NCI-H1694 treated with DMSO at 0.1 percent for 48 hours (cell line): ENCODE results near the gene GPR119.
A peak's percentile ranks its signal among the peaks of the same experiment; 100 is the strongest.
"Not testable (repeated sequence)": the region's sequence is repeated elsewhere in the genome, so short reads cannot be mapped to it uniquely, and the experiment has no call there.

Experiments used
- DNase-seq: peaks from one replicate; lab custom pipeline; 2025; lab: John Stamatoyannopoulos, UW

The GPR119 gene

GRCh38 chrX:130385520-130385919 is at the start of gene GPR119:
Gene GPR119, minus strand, starts transcription at chrX:130385674. Its CDS starts 227 bp downstream, at chrX:130385447.
- no peak for DNase-seq

- DNase-seq: not testable (repeated sequence)
These were observed 43.8 kb upstream of the GPR119 start for GRCh38 chrX:130429236-130429635.

- no peak for DNase-seq
These were observed 41.1 kb upstream of the GPR119 start for GRCh38 chrX:130426531-130426930.

- DNase-seq: no peak
These were observed 33.8 kb upstream of the GPR119 start for GRCh38 chrX:130419263-130419662.

GRCh38 chrX:130418740-130419139 is 33.3 kb upstream of the GPR119 start:
- no peak for DNase-seq

GRCh38 chrX:130418066-130418465 is 32.6 kb upstream of the GPR119 start:
- no peak for DNase-seq

GRCh38 chrX:130416785-130417184 is 31.3 kb upstream of the GPR119 start:
- no peak for DNase-seq

- DNase-seq: no peak
These were observed 29.7 kb upstream of the GPR119 start for GRCh38 chrX:130415201-130415600.

GRCh38 chrX:130414800-130415199 is 29.3 kb upstream of the GPR119 start:
- DNase-seq: no peak

- DNase-seq: no peak
These were observed 27.9 kb upstream of the GPR119 start for GRCh38 chrX:130413415-130413814.

- DNase-seq: no peak
These were observed 16.8 kb upstream of the GPR119 start for GRCh38 chrX:130402208-130402684.

GRCh38 chrX:130401415-130402207 is 16.1 kb upstream of the GPR119 start, which contains the start of gene RBMX2:
Gene RBMX2, plus strand, starts transcription at chrX:130401987. Its CDS starts 46 bp downstream, at chrX:130402033.
- DNase-seq: peak; percentile 59

- DNase-seq: no peak
These were observed 9.9 kb upstream of the GPR119 start for GRCh38 chrX:130395341-130395740.

GRCh38 chrX:130393451-130394074 is 8.1 kb upstream of the GPR119 start:
- no peak for DNase-seq

- no peak for DNase-seq
These were observed 934 bp upstream of the GPR119 start for GRCh38 chrX:130386408-130386808.

GRCh38 chrX:130378024-130378669 is 7.3 kb downstream of the GPR119 start:
- no peak for DNase-seq

GRCh38 chrX:130376077-130376476 is 9.4 kb downstream of the GPR119 start:
- no peak for DNase-seq

GRCh38 chrX:130352050-130352449 is 33.4 kb downstream of the GPR119 start:
- DNase-seq: not testable (repeated sequence)

- DNase-seq: no peak
These were observed 33.9 kb downstream of the GPR119 start for GRCh38 chrX:130351567-130351966.

GRCh38 chrX:130347321-130347720 is 38.2 kb downstream of the GPR119 start:
- no peak for DNase-seq

- no peak for DNase-seq
These were observed 42.1 kb downstream of the GPR119 start for GRCh38 chrX:130343411-130343810.

- no peak for DNase-seq
These were observed 45.2 kb downstream of the GPR119 start for GRCh38 chrX:130340271-130340670.
